ENCODE results near the gene SSC4D. TPM values are rescaled to one million over a fixed set of nuclear protein-coding genes. Genes with fewer than 3 reads are reported as not detected.
A peak's percentile ranks its signal among the peaks of the same experiment; 100 is the strongest.

Gene SSC4D
- total RNA-seq, 1 experiment from 2014 or later, result not detected

GRCh38 chr7:76383089-76383944 is 26.2 kb downstream of the SSC4D start:
- no peak overlapping the region for H3K4me3 ChIP-seq (ENCODE audit: low read length)
- DNase-seq, result no peak
- no peaks in the 10 kb centered on the region for H3K36me3 ChIP-seq (ENCODE audit: insufficient read depth, low read length)
- no peak overlapping the region for H3K27ac ChIP-seq (ENCODE audit: low read length)
- peaks cover 9% of the 10 kb centered on the region for H3K4me1 ChIP-seq (ENCODE audit: low read length)
- H3K4me2 ChIP-seq (ENCODE audit: low read depth, low read length, poor library complexity, severe bottlenecking), result no peak overlapping the region
- H4K20me1 ChIP-seq (ENCODE audit: insufficient read depth, low read depth, low read length), result no peaks in the 10 kb centered on the region
- H3K9me3 ChIP-seq (ENCODE audit: low read length), result no peaks in the 10 kb centered on the region
- no peak overlapping the region for H3K9ac ChIP-seq (ENCODE audit: low read length)
- no peaks in the 10 kb centered on the region for H3K27me3 ChIP-seq (ENCODE audit: low read length)
- H2AFZ ChIP-seq (ENCODE audit: low read length), result no peak overlapping the region
- H3K9me2 ChIP-seq (replicated peaks; ENCODE audit: insufficient read depth, low read length), result no peaks in the 10 kb centered on the region
- H3K79me2 ChIP-seq (ENCODE audit: low read length), result no peaks in the 10 kb centered on the region

- H4K20me1 ChIP-seq (ENCODE audit: insufficient read depth, low read depth, low read length), result no peaks in the 10 kb centered on the region
- no peak overlapping the region for H3K27ac ChIP-seq (ENCODE audit: low read length)
- no peaks in the 10 kb centered on the region for H3K79me2 ChIP-seq (ENCODE audit: low read length)
- H3K9me2 ChIP-seq (replicated peaks; ENCODE audit: insufficient read depth, low read length), result no peaks in the 10 kb centered on the region
- no peaks in the 10 kb centered on the region for H3K36me3 ChIP-seq (ENCODE audit: insufficient read depth, low read length)
- H3K4me1 ChIP-seq (ENCODE audit: low read length), result peaks cover 22% of the 10 kb centered on the region
- no peaks in the 10 kb centered on the region for H3K27me3 ChIP-seq (ENCODE audit: low read length)
- DNase-seq, result no peak
- H3K9ac ChIP-seq (ENCODE audit: low read length), result no peak overlapping the region
- no peak overlapping the region for H3K4me3 ChIP-seq (ENCODE audit: low read length)
- H3K9me3 ChIP-seq (ENCODE audit: low read length), result no peaks in the 10 kb centered on the region
- H3K4me2 ChIP-seq (ENCODE audit: low read depth, low read length, poor library complexity, severe bottlenecking), result no peak overlapping the region
- H2AFZ ChIP-seq (ENCODE audit: low read length), result no peak overlapping the region
Measured at GRCh38 chr7:76381814-76382213, 27.7 kb downstream of the SSC4D start.

GRCh38 chr7:76380623-76380966 is 28.9 kb downstream of the SSC4D start:
- Histone ChIP-seq H3K4me2 (ENCODE audit: low read depth, low read length, poor library complexity, severe bottlenecking) (peak overlapping the region; percentile 74), H3K9ac (ENCODE audit: low read length) (peak overlapping the region; percentile 61; the same call in 1 of the 2 replicates), H3K27me3 (ENCODE audit: low read length) (no peaks in the 10 kb centered on the region), H3K9me2 (replicated peaks; ENCODE audit: insufficient read depth, low read length) (no peaks in the 10 kb centered on the region), H3K4me1 (ENCODE audit: low read length) (peaks cover 22% of the 10 kb centered on the region), H3K27ac (ENCODE audit: low read length) (no peak overlapping the region), H3K4me3 (ENCODE audit: low read length) (peak overlapping the region; percentile 60; the same call in 1 of the 2 replicates), H4K20me1 (ENCODE audit: insufficient read depth, low read depth, low read length) (no peaks in the 10 kb centered on the region), H3K79me2 (ENCODE audit: low read length) (no peaks in the 10 kb centered on the region), H2AFZ (ENCODE audit: low read length) (no peak overlapping the region), H3K36me3 (ENCODE audit: insufficient read depth, low read length) (no peaks in the 10 kb centered on the region), H3K9me3 (ENCODE audit: low read length) (no peaks in the 10 kb centered on the region)
- DNase-seq, result no peak

- H3K9me2 ChIP-seq (replicated peaks; ENCODE audit: insufficient read depth, low read length), result no peaks in the 10 kb centered on the region
- peaks cover 22% of the 10 kb centered on the region for H3K4me1 ChIP-seq (ENCODE audit: low read length)
- H3K4me3 ChIP-seq (ENCODE audit: low read length), result peak overlapping the region; percentile 32; the same call in 1 of the 2 replicates
- peak overlapping the region; percentile 49 for H3K9ac ChIP-seq (ENCODE audit: low read length)
- peak; percentile 70 for DNase-seq
- H3K27ac ChIP-seq (ENCODE audit: low read length), result no peak overlapping the region
- H2AFZ ChIP-seq (ENCODE audit: low read length), result no peak overlapping the region
- no peaks in the 10 kb centered on the region for H3K27me3 ChIP-seq (ENCODE audit: low read length)
- no peaks in the 10 kb centered on the region for H3K36me3 ChIP-seq (ENCODE audit: insufficient read depth, low read length)
- no peaks in the 10 kb centered on the region for H3K9me3 ChIP-seq (ENCODE audit: low read length)
- peak overlapping the region; percentile 59 for H3K4me2 ChIP-seq (ENCODE audit: low read depth, low read length, poor library complexity, severe bottlenecking)
- H4K20me1 ChIP-seq (ENCODE audit: insufficient read depth, low read depth, low read length), result no peaks in the 10 kb centered on the region
- no peaks in the 10 kb centered on the region for H3K79me2 ChIP-seq (ENCODE audit: low read length)
Measured at GRCh38 chr7:76377186-76377918, 32.1 kb downstream of the SSC4D start.

- Histone ChIP-seq H3K79me2 (ENCODE audit: low read length) (no peaks in the 10 kb centered on the region), H3K9me2 (replicated peaks; ENCODE audit: insufficient read depth, low read length) (no peaks in the 10 kb centered on the region), H3K27ac (ENCODE audit: low read length) (no peak overlapping the region), H3K9me3 (ENCODE audit: low read length) (no peaks in the 10 kb centered on the region), H4K20me1 (ENCODE audit: insufficient read depth, low read depth, low read length) (no peaks in the 10 kb centered on the region), H3K4me3 (ENCODE audit: low read length) (no peak overlapping the region), H3K4me2 (ENCODE audit: low read depth, low read length, poor library complexity, severe bottlenecking) (no peak overlapping the region), H2AFZ (ENCODE audit: low read length) (no peak overlapping the region), H3K36me3 (ENCODE audit: insufficient read depth, low read length) (no peaks in the 10 kb centered on the region), H3K4me1 (ENCODE audit: low read length) (peaks cover 20% of the 10 kb centered on the region), H3K27me3 (ENCODE audit: low read length) (no peaks in the 10 kb centered on the region), H3K9ac (ENCODE audit: low read length) (no peak overlapping the region)
- DNase-seq, result no peak
Measured at GRCh38 chr7:76375251-76375650, 34.2 kb downstream of the SSC4D start.

- no peak for DNase-seq
- no peaks in the 10 kb centered on the region for H3K27me3 ChIP-seq (ENCODE audit: low read length)
- peaks cover 13% of the 10 kb centered on the region for H3K4me1 ChIP-seq (ENCODE audit: low read length)
- H3K9me3 ChIP-seq (ENCODE audit: low read length), result no peaks in the 10 kb centered on the region
- no peak overlapping the region for H2AFZ ChIP-seq (ENCODE audit: low read length)
- no peaks in the 10 kb centered on the region for H3K79me2 ChIP-seq (ENCODE audit: low read length)
- no peaks in the 10 kb centered on the region for H4K20me1 ChIP-seq (ENCODE audit: insufficient read depth, low read depth, low read length)
- no peak overlapping the region for H3K27ac ChIP-seq (ENCODE audit: low read length)
- no peaks in the 10 kb centered on the region for H3K9me2 ChIP-seq (replicated peaks; ENCODE audit: insufficient read depth, low read length)
- no peak overlapping the region for H3K4me2 ChIP-seq (ENCODE audit: low read depth, low read length, poor library complexity, severe bottlenecking)
- no peak overlapping the region for H3K4me3 ChIP-seq (ENCODE audit: low read length)
- H3K36me3 ChIP-seq (ENCODE audit: insufficient read depth, low read length), result no peaks in the 10 kb centered on the region
- no peak overlapping the region for H3K9ac ChIP-seq (ENCODE audit: low read length)
Measured at GRCh38 chr7:76372984-76373833, 36.3 kb downstream of the SSC4D start.

- no peaks in the 10 kb centered on the region for H3K79me2 ChIP-seq (ENCODE audit: low read length)
- no peak overlapping the region for H3K4me3 ChIP-seq (ENCODE audit: low read length)
- no peaks in the 10 kb centered on the region for H3K36me3 ChIP-seq (ENCODE audit: insufficient read depth, low read length)
- no peak overlapping the region for H3K9ac ChIP-seq (ENCODE audit: low read length)
- no peaks in the 10 kb centered on the region for H3K27me3 ChIP-seq (ENCODE audit: low read length)
- H4K20me1 ChIP-seq (ENCODE audit: insufficient read depth, low read depth, low read length), result no peaks in the 10 kb centered on the region
- H3K4me1 ChIP-seq (ENCODE audit: low read length), result no peaks in the 10 kb centered on the region
- no peak for DNase-seq
- no peak overlapping the region for H3K4me2 ChIP-seq (ENCODE audit: low read depth, low read length, poor library complexity, severe bottlenecking)
- H2AFZ ChIP-seq (ENCODE audit: low read length), result no peak overlapping the region
- no peak overlapping the region for H3K27ac ChIP-seq (ENCODE audit: low read length)
- no peaks in the 10 kb centered on the region for H3K9me2 ChIP-seq (replicated peaks; ENCODE audit: insufficient read depth, low read length)
- H3K9me3 ChIP-seq (ENCODE audit: low read length), result no peaks in the 10 kb centered on the region
Measured at GRCh38 chr7:76371396-76371795, 38.1 kb downstream of the SSC4D start.

GRCh38 chr7:76369018-76369417 is 40.5 kb downstream of the SSC4D start:
- no peaks in the 10 kb centered on the region for H4K20me1 ChIP-seq (ENCODE audit: insufficient read depth, low read depth, low read length)
- no peaks in the 10 kb centered on the region for H3K36me3 ChIP-seq (ENCODE audit: insufficient read depth, low read length)
- H3K27me3 ChIP-seq (ENCODE audit: low read length), result no peaks in the 10 kb centered on the region
- H3K4me1 ChIP-seq (ENCODE audit: low read length), result peaks cover 8% of the 10 kb centered on the region; the same call in 1 of the 2 replicates
- H3K27ac ChIP-seq (ENCODE audit: low read length), result no peak overlapping the region
- no peaks in the 10 kb centered on the region for H3K9me3 ChIP-seq (ENCODE audit: low read length)
- H3K4me2 ChIP-seq (ENCODE audit: low read depth, low read length, poor library complexity, severe bottlenecking), result no peak overlapping the region
- H3K4me3 ChIP-seq (ENCODE audit: low read length), result no peak overlapping the region
- no peaks in the 10 kb centered on the region for H3K79me2 ChIP-seq (ENCODE audit: low read length)
- H3K9me2 ChIP-seq (replicated peaks; ENCODE audit: insufficient read depth, low read length), result no peaks in the 10 kb centered on the region
- no peak for DNase-seq
- H2AFZ ChIP-seq (ENCODE audit: low read length), result no peak overlapping the region
- H3K9ac ChIP-seq (ENCODE audit: low read length), result no peak overlapping the region
